Middle frontal gyrus (tissue), 1 donor: ENCODE measurements around the gene NEDD4L.

Experiments used
- DNase-seq: peaks from one replicate; pipeline ENCODE4 v3.0.0-alpha.2; 2015; ENCODE audit warnings: low spot score; ENCODE audit errors: extremely low spot score

NEDD4L gene

GRCh38 chr18:58117786-58118403 is 73.9 kb downstream of the NEDD4L start:
- DNase-seq = no peak

- no peak for DNase-seq
Measured at GRCh38 chr18:58118536-58118935, 74.5 kb downstream of the NEDD4L start.

- DNase-seq = no peak
Measured at GRCh38 chr18:58119819-58120218, 75.8 kb downstream of the NEDD4L start.

- no peak for DNase-seq
Measured at GRCh38 chr18:58124475-58124874, 80.4 kb downstream of the NEDD4L start.

- no peak for DNase-seq
Measured at GRCh38 chr18:58125183-58125582, 81.2 kb downstream of the NEDD4L start.

- DNase-seq = no peak
Measured at GRCh38 chr18:58125756-58126155, 81.7 kb downstream of the NEDD4L start.

- no peak for DNase-seq
Measured at GRCh38 chr18:58128381-58129374, 84.7 kb downstream of the NEDD4L start.

GRCh38 chr18:58132595-58133261 is 88.7 kb downstream of the NEDD4L start:
- no peak for DNase-seq

GRCh38 chr18:58135183-58135641 is 91.2 kb downstream of the NEDD4L start:
- DNase-seq = no peak

- DNase-seq = peak; percentile 24
Measured at GRCh38 chr18:58135701-58136331, 91.8 kb downstream of the NEDD4L start.

GRCh38 chr18:58136879-58137278 is 92.9 kb downstream of the NEDD4L start:
- no peak for DNase-seq

- DNase-seq = no peak
Measured at GRCh38 chr18:58139459-58140386, 95.7 kb downstream of the NEDD4L start.

GRCh38 chr18:58140387-58141325 is 96.6 kb downstream of the NEDD4L start:
- DNase-seq = no peak

- DNase-seq = no peak
Measured at GRCh38 chr18:58143386-58143785, 99.4 kb downstream of the NEDD4L start.

GRCh38 chr18:58144106-58144505 is 100.1 kb downstream of the NEDD4L start:
- no peak for DNase-seq

GRCh38 chr18:58144671-58145285 is 100.8 kb downstream of the NEDD4L start:
- no peak for DNase-seq

GRCh38 chr18:58146099-58146498 is 102.1 kb downstream of the NEDD4L start:
- no peak for DNase-seq

- no peak for DNase-seq
Measured at GRCh38 chr18:58148954-58149471, 105.0 kb downstream of the NEDD4L start.

- no peak for DNase-seq
Measured at GRCh38 chr18:58150772-58151171, 106.7 kb downstream of the NEDD4L start.
